GM06990 (cell line): ENCODE results near the gene PRKAG3.

Source experiments
- DNase-seq: peaks from one replicate; pipeline ENCODE4 v3.0.0-alpha.2; 2011; ENCODE audit not compliant: insufficient read length; ENCODE audit errors: extremely low read depth
- H3K27me3 ChIP-seq: replicated peaks from 2 replicates; pipeline ENCODE4 v1.6.0; 2011; ENCODE audit warnings: low read length; ENCODE audit not compliant: control insufficient read depth, insufficient read depth
- H3K36me3 ChIP-seq: 2 replicates; pipeline ENCODE4 v1.5.1; 2011; ENCODE audit warnings: low read length; ENCODE audit not compliant: control insufficient read depth, insufficient read depth
- H3K4me3 ChIP-seq: replicated peaks from 2 replicates; pipeline ENCODE4 v1.5.1; 2011; ENCODE audit warnings: low read depth, mild to moderate bottlenecking, control low read depth, low read length
- TF ChIP-seq, protein P1 (sequence below): IDR thresholded peaks from 2 replicates; pipeline ENCODE4 v1.5.1; 2011; ENCODE audit warnings: low read length, control low read depth, mild to moderate bottlenecking, inconsistent platforms; ENCODE audit not compliant: insufficient read depth, poor library complexity, severe bottlenecking

PRKAG3 gene

DNA sequence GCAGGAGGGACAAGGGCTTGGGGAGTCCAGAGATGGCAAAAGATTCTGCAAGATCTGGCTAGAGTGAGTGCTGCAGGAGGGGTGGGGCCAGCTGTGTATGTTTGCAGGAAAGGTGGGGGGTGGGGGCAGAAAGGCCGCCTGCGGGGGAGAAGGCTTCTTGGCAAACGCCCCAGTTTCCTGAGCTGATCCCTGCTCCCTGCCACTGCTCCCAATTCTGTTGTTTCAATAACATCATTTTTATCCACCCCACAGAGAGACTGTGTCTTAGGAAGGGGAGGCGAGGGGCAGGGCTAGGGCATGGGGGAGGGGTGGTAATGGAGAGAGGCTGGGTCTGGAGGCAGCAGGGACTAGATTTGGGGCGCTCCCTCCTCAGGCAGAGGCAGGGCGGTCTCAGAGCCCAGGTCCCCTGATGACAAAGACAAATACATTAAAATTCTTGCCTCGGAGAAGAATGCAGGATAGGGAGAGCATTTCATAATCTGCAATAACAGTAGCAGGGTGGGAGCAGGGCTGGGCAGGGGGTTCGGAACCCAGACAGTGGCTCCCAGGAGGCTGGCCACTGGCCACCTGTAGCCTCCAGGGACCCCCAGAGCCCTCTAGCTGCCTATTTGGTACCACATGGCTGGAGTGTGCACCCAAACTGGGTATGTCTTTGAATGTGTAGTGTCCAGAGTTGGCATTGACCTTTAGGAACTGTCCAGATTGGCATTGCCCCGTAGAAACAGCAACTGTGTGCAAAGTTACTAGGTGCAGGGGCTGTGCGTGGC lies 26.0 kb upstream of the PRKAG3 start:
- DNase-seq, result no peak
- TF ChIP-seq, protein P1, sequence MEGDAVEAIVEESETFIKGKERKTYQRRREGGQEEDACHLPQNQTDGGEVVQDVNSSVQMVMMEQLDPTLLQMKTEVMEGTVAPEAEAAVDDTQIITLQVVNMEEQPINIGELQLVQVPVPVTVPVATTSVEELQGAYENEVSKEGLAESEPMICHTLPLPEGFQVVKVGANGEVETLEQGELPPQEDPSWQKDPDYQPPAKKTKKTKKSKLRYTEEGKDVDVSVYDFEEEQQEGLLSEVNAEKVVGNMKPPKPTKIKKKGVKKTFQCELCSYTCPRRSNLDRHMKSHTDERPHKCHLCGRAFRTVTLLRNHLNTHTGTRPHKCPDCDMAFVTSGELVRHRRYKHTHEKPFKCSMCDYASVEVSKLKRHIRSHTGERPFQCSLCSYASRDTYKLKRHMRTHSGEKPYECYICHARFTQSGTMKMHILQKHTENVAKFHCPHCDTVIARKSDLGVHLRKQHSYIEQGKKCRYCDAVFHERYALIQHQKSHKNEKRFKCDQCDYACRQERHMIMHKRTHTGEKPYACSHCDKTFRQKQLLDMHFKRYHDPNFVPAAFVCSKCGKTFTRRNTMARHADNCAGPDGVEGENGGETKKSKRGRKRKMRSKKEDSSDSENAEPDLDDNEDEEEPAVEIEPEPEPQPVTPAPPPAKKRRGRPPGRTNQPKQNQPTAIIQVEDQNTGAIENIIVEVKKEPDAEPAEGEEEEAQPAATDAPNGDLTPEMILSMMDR, result no peak
- peaks cover 6% of the 10 kb centered on the region for H3K27me3 ChIP-seq
- no peak overlapping the region for H3K4me3 ChIP-seq
- H3K36me3 ChIP-seq, result no peaks in the 10 kb centered on the region

DNA sequence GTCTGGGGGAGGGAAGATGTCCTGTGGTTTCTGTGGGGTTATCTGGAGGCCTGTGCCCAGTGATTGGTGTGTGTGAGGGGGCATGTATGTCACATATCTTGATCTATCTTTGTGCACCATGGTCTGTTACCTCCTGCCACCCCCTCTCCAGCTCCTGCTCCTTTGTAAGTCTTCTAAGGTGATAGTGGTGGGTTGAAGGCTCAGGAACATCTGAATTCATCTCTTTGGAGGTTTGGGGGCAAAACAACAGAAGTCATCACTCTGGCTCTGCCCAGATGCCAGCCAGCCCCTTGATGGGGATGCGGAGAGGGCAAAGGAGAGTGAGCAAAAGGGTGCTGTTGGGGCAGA lies 25.3 kb upstream of the PRKAG3 start:
- TF ChIP-seq, protein P1, result no peak
- H3K4me3 ChIP-seq, result no peak overlapping the region
- DNase-seq, result no peak
- H3K36me3 ChIP-seq, result no peaks in the 10 kb centered on the region
- H3K27me3 ChIP-seq, result peaks cover 6% of the 10 kb centered on the region

DNA sequence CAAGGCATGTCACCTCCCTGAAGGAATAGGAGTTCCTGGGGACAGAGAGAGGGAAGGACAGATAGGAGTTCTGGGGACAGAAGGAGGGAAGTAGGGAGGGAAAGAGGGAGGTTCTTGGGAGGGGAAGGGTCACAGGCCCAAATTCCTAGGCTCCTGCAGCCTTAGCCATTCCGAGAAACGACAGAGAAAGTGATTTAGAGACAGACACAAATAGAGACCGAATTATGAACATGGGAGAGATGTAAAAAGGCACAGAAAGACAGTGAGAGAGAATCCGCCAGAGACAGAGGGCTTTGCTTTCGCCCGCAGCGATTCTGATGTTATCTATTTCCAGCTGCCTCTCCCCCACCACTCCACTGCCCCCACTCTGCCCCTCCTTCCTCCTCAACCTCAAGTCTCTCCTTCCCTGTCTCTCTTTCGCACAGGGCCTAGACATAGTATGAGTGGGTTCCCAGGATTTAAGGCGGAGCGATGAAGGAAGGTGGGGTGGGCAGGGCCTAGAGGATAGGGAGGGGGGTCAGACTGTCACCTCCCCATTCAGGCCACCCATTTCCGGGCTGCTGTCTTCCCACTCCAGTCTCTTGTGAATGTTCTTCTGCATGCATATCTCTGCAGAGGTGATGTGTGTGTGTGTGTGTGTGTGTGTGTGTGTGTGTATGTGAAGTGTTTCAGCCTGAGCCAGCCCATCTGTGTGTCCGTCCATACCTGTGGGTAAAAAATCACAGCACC lies 24.7 kb upstream of the PRKAG3 start:
- DNase-seq, result no peak
- Histone ChIP-seq H3K4me3 (no peak overlapping the region), H3K36me3 (no peaks in the 10 kb centered on the region), H3K27me3 (peaks cover 6% of the 10 kb centered on the region)
- TF ChIP-seq, protein P1, result no peak

DNA sequence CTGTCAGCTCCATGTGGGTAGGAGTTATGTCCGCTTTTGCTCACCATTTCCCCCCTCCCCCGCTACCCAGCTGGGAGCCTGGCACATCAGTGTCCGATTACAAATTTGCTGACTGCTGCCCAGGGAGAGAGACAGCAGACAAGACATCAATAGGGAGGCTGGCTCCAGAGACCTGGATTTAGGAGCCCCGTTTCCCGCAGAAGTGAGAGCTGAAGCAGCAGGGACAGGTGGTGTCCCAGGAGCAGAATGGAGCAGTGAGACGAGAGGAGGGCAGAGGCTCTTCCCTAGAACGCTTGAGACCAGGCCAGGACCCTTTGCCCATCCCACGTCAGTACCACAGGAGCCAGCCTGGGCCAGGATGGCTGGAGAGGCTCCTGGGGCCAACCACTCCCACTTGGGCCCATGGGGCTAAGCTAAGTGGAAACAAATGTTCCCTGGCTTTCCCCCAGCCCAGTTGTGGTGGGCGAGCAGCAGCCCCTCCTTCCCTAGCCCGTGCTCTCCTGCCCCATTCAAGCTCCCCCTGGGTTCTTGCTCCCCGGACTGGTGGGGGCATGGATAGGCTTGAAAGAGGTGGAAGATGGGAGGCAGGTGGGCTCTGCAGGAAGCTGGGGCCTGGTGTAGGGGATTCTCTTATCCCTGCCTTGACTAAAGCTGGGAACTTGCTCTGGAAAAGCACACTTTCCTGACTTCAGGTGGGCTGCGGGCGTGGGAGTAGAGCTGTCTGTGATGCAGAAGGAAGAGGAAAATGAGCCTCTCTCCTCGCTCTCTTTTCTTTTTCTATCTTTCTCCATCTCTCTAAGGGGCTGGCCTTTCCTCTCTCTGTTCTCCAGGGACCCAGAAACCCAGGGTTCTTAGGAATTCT lies 23.9 kb upstream of the PRKAG3 start:
- Histone ChIP-seq H3K36me3 (no peaks in the 10 kb centered on the region), H3K27me3 (peaks cover 4% of the 10 kb centered on the region), H3K4me3 (no peak overlapping the region)
- DNase-seq, result no peak
- TF ChIP-seq, protein P1, result no peak

DNA sequence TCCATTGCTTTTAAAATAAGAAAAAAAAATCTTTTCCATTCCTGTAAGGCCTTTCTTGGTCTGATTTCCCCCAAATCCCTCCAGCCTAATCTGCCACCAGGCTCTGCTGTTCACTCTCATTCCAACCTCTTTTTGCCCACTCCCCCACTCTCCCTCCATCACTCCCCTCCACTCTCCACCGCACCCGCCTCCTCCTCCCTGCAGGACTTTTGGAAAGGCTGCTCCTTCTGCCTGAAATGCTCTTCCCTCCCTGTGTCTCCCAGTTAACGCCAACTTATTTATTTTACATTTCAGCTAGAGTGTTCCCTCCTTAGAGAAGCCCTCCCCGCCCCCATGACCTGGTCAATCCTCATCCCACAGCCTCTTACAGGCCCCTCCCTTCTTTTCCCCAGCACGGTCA lies 23.3 kb upstream of the PRKAG3 start:
- TF ChIP-seq, protein P1, result no peak
- Histone ChIP-seq H3K4me3 (no peak overlapping the region), H3K27me3 (peaks cover 4% of the 10 kb centered on the region), H3K36me3 (no peaks in the 10 kb centered on the region)
- no peak for DNase-seq
